Neural crest cell (in vitro differentiated cells): ENCODE results near the gene SP6. TPM values are rescaled to one million over a fixed set of nuclear protein-coding genes. Genes with fewer than 3 reads are reported as not detected.
A peak's percentile ranks its signal among the peaks of the same experiment; 100 is the strongest.

ENCODE experiments used
- DNase-seq: peaks from one replicate; pipeline ENCODE4 v3.0.0; 2021; ENCODE audit warnings: low read depth, mixed read lengths, low spot score
- H3K27ac Mint-ChIP-seq: one replicate; pipeline ENCODE4 v1.8.0; 2021; ENCODE audit warnings: mild to moderate bottlenecking, mixed read lengths; ENCODE audit not compliant: unreplicated experiment
- H3K27me3 Mint-ChIP-seq: 2 replicates; pipeline ENCODE4 v1.8.0; 2021; ENCODE audit warnings: low read depth, mild to moderate bottlenecking, mixed read lengths
- H3K36me3 Mint-ChIP-seq: 2 replicates; pipeline ENCODE4 v1.8.0; 2021; ENCODE audit warnings: low read depth, mild to moderate bottlenecking, mixed read lengths
- H3K4me1 Mint-ChIP-seq: 2 replicates; pipeline ENCODE4 v1.8.0; 2021; ENCODE audit warnings: mixed read lengths
- H3K4me3 Mint-ChIP-seq: one replicate; pipeline ENCODE4 v1.8.0; 2021; ENCODE audit warnings: mild to moderate bottlenecking, mixed read lengths
- H3K9me3 Mint-ChIP-seq: 2 replicates; pipeline ENCODE4 v1.8.0; 2021; ENCODE audit warnings: mixed read lengths
- total RNA-seq: library from RNA; stranded (reverse); gene quantifications from 2 replicates; pipeline ENCODE4 v1.2.1, GENCODE V29; 2021
- TF ChIP-seq, protein P1 (sequence below): fragments of 200-600 bp; sonication (generic); conservative IDR thresholded peaks from 2 replicates; pipeline ENCODE4 v1.5.0; 2021; ENCODE audit warnings: antibody characterized with exemption, mild to moderate bottlenecking

Gene SP6
- total RNA-seq, 1 donor from 2014 or later = 0.16 TPM

DNA sequence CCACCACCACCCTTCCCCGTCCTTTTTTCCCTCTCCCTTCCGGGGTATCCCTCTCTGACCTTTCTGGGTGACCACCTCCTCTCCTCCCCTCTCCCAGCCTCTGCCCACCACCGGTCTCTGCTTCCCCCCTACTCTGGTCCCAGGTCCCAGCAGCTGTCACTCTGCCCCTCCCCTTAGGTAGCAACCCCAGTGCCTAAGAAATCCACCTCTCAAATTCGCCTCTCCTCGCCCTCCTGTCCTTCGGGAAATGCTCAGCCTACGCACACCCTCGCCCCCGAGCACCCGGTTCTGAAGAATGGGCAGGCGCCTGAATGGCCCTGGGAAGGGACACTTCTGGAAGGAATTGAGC, 775 bp upstream of the SP6 start:
- Mint-ChIP-seq H3K36me3 (no peaks in the 10 kb centered on the region), H3K27ac (no peak overlapping the region), H3K4me1 (peaks cover 15% of the 10 kb centered on the region), H3K4me3 (peak overlapping the region; percentile 31), H3K27me3 (peaks cover 98% of the 10 kb centered on the region), H3K9me3 (no peaks in the 10 kb centered on the region)
- TF ChIP-seq, protein P1, sequence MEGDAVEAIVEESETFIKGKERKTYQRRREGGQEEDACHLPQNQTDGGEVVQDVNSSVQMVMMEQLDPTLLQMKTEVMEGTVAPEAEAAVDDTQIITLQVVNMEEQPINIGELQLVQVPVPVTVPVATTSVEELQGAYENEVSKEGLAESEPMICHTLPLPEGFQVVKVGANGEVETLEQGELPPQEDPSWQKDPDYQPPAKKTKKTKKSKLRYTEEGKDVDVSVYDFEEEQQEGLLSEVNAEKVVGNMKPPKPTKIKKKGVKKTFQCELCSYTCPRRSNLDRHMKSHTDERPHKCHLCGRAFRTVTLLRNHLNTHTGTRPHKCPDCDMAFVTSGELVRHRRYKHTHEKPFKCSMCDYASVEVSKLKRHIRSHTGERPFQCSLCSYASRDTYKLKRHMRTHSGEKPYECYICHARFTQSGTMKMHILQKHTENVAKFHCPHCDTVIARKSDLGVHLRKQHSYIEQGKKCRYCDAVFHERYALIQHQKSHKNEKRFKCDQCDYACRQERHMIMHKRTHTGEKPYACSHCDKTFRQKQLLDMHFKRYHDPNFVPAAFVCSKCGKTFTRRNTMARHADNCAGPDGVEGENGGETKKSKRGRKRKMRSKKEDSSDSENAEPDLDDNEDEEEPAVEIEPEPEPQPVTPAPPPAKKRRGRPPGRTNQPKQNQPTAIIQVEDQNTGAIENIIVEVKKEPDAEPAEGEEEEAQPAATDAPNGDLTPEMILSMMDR = no peak
- DNase-seq = no peak

DNA sequence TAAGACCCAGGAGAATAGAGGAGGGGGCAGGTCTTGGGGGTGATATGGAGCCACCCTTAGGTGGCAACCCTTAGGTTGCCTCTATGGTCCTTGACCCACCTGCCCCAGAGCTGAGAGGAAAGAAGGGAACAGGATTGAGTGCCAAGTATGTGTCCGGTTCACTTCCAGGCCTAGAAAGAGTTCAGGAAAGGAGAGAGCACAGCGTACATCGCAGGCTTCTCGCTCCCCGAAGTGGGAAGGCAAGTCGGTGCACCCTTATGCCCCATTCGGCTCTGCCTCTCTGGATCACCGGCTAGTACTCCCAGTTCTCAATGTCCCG, 631 bp downstream of the SP6 start:
- no peak overlapping the region for H3K27ac Mint-ChIP-seq
- H3K27me3 Mint-ChIP-seq = peaks cover 98% of the 10 kb centered on the region
- peaks cover 21% of the 10 kb centered on the region for H3K4me1 Mint-ChIP-seq

DNA sequence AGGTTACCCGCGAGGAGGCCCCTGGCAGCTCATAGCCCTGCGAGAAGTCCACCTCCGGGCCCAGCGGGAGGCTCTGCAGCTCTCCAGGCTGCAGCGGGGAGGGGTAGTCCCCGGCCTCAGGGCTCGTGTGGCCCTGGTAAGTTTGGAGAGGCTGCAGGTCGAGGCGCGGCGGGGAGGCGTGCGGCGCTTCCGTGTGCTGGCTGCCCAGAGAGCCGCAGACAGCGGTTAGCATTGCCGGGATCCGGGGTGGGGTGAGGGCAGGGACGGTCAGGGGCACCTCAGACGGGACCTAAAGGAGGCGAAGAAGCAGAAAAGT, 2.8 kb downstream of the SP6 start:
- Mint-ChIP-seq H3K4me3 (peak overlapping the region; percentile 38), H3K27me3 (peaks cover 94% of the 10 kb centered on the region), H3K9me3 (no peaks in the 10 kb centered on the region), H3K4me1 (peaks cover 23% of the 10 kb centered on the region), H3K27ac (no peak overlapping the region), H3K36me3 (no peaks in the 10 kb centered on the region)
- TF ChIP-seq, protein P1 = no peak
- DNase-seq = no peak

More for the DNA sequence above, 631 bp downstream of the SP6 start:
- no peak for DNase-seq
- TF ChIP-seq, protein P1 = no peak
- Mint-ChIP-seq H3K9me3 (no peaks in the 10 kb centered on the region), H3K36me3 (no peaks in the 10 kb centered on the region), H3K4me3 (peak overlapping the region; percentile 58)

DNA sequence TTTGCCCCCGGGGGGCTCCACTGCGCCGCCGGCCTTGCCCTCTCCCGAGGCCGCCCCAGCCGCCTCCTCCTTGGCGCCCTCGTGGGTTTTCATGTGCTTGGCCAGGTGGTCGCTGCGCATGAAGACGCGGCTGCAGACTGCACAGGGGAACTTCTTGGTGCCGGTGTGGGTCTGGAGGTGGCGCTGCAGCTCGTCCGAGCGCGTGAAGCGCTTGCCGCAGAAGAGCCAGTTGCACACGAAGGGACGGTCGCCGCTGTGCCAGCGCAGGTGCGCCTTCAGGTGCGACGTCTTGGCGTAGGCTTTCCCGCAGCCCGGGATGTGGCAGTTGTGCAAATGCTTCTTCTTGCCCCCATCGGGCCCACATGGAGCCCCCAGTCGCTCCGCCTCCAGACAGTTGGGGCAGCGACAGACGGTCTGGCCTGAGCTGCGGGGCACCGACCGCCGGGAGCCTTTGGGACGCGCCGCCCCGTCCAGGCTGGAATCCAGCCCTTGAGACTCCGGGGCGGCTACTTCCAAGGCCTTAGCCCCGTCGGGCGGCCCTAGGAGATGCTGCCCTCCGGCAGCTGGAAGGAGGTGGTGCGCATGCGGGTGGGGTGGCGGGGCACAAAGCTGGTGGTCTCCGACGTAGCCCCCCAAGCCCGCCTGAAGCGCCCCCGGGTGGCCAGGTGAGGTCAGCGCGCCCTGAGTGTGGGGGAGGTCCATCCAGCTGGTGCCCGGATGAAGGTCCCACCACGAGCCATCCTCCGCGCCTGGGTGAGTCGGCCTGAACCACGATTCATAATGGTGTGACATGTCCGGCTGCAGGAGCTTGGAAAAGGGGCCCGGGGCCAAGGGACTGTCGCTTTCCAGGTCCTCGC, 3.4 kb downstream of the SP6 start:
- no peak for DNase-seq
- peaks cover 92% of the 10 kb centered on the region for H3K27me3 Mint-ChIP-seq
- no peak overlapping the region for H3K4me3 Mint-ChIP-seq
- TF ChIP-seq, protein P1 = peak; percentile 39
- no peak overlapping the region for H3K27ac Mint-ChIP-seq
- no peaks in the 10 kb centered on the region for H3K36me3 Mint-ChIP-seq
- peaks cover 27% of the 10 kb centered on the region for H3K4me1 Mint-ChIP-seq
- H3K9me3 Mint-ChIP-seq = no peaks in the 10 kb centered on the region

DNA sequence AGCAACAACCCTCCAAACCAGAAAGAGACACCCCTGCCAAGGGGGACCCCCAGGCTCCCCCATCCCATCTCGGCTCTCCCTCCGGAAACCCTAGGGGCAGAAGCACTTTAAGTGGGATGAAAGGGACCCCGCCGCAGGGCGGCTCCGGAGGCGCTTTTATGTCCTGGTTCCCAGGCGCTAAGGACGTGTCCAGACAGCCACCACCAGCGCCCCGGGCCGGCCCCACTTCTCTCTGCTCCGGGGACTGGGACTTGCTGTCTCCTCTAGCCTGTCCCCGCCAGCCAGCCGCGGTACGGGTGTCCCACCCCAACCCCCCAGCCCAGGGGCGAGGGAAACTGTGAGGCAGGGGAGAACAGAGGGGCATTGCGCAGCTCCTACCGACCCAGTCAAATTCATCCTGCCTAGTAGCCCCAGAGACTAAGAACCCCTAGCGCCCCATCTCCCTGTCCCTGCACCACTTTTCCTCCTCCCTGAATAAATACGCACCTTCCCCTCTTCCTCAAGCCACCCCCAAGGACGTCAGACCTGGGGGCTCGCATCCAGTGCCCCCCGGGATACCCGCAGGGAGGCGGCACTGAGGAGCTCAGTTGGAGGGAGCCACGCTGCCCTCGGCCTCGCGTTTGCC, 4.1 kb downstream of the SP6 start:
- no peak overlapping the region for H3K27ac Mint-ChIP-seq

More for the DNA sequence above, 4.1 kb downstream of the SP6 start:
- Mint-ChIP-seq H3K4me1 (peaks cover 20% of the 10 kb centered on the region), H3K4me3 (no peak overlapping the region), H3K9me3 (no peaks in the 10 kb centered on the region), H3K27me3 (peaks cover 84% of the 10 kb centered on the region), H3K36me3 (no peaks in the 10 kb centered on the region)
- TF ChIP-seq, protein P1 = no peak
- peak; percentile 25 for DNase-seq
